Kidney epithelial cell (primary cell): Measurements from ENCODE around the gene NFIB. TPM values are rescaled to one million over a fixed set of nuclear protein-coding genes. Genes with fewer than 3 reads are reported as not detected.

Experiments
- DNase-seq: peaks from one replicate; pipeline ENCODE4 v3.0.0-alpha.2; 2010; ENCODE audit warnings: low read depth
- H3K27me3 ChIP-seq: 2 replicates; pipeline ENCODE4 v1.6.0; 2011; ENCODE audit warnings: low read length; ENCODE audit not compliant: control insufficient read depth, insufficient read depth
- H3K36me3 ChIP-seq: 2 replicates; pipeline ENCODE4 v1.5.1; 2011; ENCODE audit warnings: low read length; ENCODE audit not compliant: control insufficient read depth, insufficient read depth
- H3K4me3 ChIP-seq: 2 replicates; pipeline ENCODE4 v1.5.1; 2011; ENCODE audit warnings: low read depth, mild to moderate bottlenecking, control low read depth, low read length
- total RNA-seq: library from RNA; depleted of rRNA; stranded (reverse); fragments of >200 nt; gene quantifications from 2 replicates; pipeline ENCODE4 v1.2.3, GENCODE V29; 2015
- TF ChIP-seq, protein P1 (sequence below): IDR thresholded peaks from 2 replicates; pipeline ENCODE4 v1.5.1; 2011; ENCODE audit warnings: mild to moderate bottlenecking, moderate library complexity, low read length, control low read depth, inconsistent platforms; ENCODE audit not compliant: insufficient read depth, poor library complexity, severe bottlenecking

The NFIB gene
- total RNA-seq, 1 donor from 2014 or later, result 3.3 TPM

- no peak for DNase-seq
- Histone ChIP-seq H3K36me3 (no peaks in the 10 kb centered on the region), H3K4me3 (no peak overlapping the region), H3K27me3 (no peaks in the 10 kb centered on the region)
- TF ChIP-seq, protein P1, sequence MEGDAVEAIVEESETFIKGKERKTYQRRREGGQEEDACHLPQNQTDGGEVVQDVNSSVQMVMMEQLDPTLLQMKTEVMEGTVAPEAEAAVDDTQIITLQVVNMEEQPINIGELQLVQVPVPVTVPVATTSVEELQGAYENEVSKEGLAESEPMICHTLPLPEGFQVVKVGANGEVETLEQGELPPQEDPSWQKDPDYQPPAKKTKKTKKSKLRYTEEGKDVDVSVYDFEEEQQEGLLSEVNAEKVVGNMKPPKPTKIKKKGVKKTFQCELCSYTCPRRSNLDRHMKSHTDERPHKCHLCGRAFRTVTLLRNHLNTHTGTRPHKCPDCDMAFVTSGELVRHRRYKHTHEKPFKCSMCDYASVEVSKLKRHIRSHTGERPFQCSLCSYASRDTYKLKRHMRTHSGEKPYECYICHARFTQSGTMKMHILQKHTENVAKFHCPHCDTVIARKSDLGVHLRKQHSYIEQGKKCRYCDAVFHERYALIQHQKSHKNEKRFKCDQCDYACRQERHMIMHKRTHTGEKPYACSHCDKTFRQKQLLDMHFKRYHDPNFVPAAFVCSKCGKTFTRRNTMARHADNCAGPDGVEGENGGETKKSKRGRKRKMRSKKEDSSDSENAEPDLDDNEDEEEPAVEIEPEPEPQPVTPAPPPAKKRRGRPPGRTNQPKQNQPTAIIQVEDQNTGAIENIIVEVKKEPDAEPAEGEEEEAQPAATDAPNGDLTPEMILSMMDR, result no peak
Observed at GRCh38 chr9:14107977-14108376, 206.0 kb downstream of the NFIB start.

DNA sequence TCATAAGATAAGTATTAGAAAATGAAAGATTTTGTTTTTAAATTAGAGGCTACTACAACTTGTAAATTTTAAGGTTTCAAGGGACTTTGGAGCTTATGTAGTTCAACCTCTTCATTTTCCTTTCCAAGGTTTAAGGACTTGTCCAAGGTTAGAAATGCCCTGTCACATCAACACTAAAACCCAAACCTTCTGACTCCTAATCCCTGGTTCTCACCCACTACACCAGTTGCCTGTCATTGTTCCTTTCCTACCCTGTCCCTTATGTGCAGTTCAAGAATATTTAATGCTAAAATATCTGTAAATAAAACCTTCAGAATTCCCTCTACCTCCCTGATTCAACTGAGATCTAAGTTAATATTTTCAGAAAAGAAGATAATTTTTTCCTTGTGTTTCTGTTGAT, 206.4 kb downstream of the NFIB start:
- Histone ChIP-seq H3K4me3 (no peak overlapping the region), H3K27me3 (no peaks in the 10 kb centered on the region), H3K36me3 (no peaks in the 10 kb centered on the region)
- TF ChIP-seq, protein P1, result no peak
- no peak for DNase-seq

- TF ChIP-seq, protein P1, result no peak
- no peak overlapping the region for H3K4me3 ChIP-seq
- no peaks in the 10 kb centered on the region for H3K27me3 ChIP-seq
- DNase-seq, result no peak
- no peaks in the 10 kb centered on the region for H3K36me3 ChIP-seq
Observed at GRCh38 chr9:14106699-14107098, 207.2 kb downstream of the NFIB start.

DNA sequence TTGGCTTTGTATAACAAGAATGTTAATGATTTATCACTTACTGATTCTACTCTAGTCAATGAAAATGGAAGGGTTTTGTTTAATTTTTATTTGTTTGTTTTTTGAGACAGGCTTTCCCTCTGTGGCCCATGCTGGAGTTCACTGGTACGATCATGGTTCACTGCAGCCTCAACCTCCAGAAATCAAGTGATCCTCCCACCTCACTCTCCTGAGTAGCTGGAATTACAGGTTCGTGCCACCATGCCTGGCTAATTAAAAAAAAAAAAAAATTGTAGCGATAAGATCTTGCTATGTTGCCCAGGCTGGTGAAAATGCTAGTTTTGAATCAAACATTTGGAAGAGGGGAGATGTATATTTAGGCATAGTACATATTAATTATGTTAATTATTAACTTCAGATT, 209.4 kb downstream of the NFIB start:
- DNase-seq, result no peak
- Histone ChIP-seq H3K4me3 (no peak overlapping the region), H3K27me3 (no peaks in the 10 kb centered on the region), H3K36me3 (no peaks in the 10 kb centered on the region)
- TF ChIP-seq, protein P1, result no peak

DNA sequence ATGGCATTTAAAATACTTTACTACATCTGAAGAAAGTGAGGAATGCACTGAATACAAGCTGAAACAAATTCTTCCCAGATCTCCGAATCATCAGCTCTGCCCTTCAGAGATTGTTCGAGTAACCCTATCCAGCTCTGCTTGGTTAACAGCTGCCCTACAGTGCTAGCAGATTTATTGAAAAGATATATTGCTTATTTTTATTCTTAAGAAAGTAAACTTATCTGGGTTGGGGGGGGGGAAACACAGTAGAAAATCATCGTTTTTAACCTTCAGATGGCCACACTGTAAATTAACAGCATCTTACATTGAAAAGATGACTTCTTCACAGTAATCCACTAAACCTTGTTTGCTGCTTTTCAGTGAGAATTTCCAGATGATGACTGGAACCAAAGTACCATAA, 210.8 kb downstream of the NFIB start:
- DNase-seq, result no peak
- Histone ChIP-seq H3K27me3 (no peaks in the 10 kb centered on the region), H3K36me3 (no peaks in the 10 kb centered on the region), H3K4me3 (no peak overlapping the region)
- TF ChIP-seq, protein P1, result no peak

GRCh38 chr9:14099737-14100136, 214.2 kb downstream of the NFIB start:
- Histone ChIP-seq H3K27me3 (no peaks in the 10 kb centered on the region), H3K4me3 (no peak overlapping the region), H3K36me3 (no peaks in the 10 kb centered on the region)
- no peak for DNase-seq
- TF ChIP-seq, protein P1, result no peak
